ENCODE data around the gene HYAL1.
"Not testable (repeated sequence)": the region's sequence is repeated elsewhere in the genome, so short reads cannot be mapped to it uniquely, and the experiment has no call there.

The HYAL1 gene

GRCh38 chr3:50270422-50271224, 32.8 kb downstream of the HYAL1 start:
- DNase-seq = no peak

GRCh38 chr3:50269977-50270413, 33.4 kb downstream of the HYAL1 start:
- no peak for DNase-seq

DNA sequence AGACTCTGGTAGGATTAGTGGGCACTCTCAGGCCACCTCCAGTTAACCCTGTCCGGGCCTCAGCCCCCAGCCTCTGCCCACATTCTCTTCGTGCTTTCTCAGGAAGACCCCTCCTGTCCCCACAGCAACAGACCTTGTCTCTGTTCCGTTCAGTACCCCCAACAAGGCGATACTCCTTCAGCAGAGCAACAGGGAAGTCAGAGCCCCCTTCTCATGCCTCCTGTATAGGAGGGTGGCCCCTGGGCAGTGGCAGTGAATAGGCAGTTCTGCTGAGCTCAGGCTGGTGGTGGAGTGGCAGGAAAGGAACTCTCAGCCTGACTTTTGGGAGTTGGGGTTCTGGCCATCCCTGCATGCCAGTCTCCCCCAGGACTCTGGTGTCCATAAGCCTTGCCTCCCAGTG, 33.9 kb downstream of the HYAL1 start:
- no peak for DNase-seq

GRCh38 chr3:50268703-50269451, 34.5 kb downstream of the HYAL1 start, which contains the start of gene SEMA3B:
TSS of gene SEMA3B (plus strand) at chr3:50269147. CDS start at chr3:50269241, 94 bp downstream.
- no peak for DNase-seq

DNA sequence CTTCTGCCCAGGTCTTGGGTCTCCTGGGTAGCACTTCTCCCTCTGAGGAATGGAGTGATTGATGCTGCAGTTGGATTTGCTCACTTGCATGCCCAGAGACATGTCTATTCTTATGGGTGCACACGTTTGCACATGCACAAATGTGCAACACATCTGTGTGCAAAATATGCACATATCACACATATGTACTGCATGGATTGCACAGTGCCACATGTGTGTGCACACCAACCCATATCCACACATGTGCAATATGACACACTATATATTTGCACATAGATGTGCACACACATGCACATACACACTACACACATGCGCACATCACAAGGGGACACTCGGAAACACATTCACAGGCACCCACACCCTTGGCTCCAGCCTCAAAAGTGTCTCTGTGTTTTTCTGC, 35.1 kb downstream of the HYAL1 start:
- no peak for DNase-seq

- DNase-seq = peak; percentile 35
Measured at GRCh38 chr3:50267280-50267913, 36.0 kb downstream of the HYAL1 start.

DNA sequence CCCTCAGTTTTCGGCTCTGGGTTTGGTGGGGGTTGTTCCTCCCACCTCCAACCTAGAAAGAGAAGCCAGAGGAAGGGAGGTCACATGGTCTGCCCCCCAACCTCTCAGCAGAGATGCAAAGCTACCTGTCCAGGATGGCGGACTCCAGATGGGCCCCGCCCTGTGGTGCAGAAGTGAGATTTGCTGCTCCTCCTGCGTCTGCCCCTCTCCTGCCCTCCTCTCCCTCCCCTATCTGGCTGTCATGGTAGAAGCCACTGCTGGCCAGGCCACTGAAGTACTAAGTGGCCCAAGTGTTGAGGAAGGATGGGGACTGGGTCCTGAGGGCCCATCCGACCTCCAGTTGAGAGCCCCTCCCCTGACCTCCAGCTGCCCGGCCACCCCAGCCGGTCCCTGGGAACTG, 36.5 kb downstream of the HYAL1 start:
- DNase-seq = no peak

DNA sequence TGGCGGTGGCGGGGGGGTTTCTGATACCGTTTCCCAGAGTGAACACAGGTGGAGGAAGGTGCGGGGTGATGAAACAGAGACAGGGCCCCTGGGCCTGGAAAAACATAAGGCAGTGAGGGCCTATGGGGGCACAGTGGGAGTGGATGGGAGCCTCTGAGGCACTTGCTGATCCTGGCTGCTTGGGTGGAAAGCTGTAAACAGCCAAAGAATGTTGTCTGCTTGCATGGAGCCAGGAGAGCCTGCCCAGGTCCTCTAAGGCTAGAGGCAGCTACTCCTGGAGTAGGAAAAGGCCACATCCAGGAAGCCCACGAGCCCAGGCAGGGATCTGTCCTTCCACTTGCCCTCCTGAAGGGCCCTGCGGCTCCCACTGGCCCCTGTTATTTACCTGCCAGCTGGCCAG, 37.4 kb downstream of the HYAL1 start:
- no peak for DNase-seq

- no peak for DNase-seq
Measured at GRCh38 chr3:50265571-50265970, 37.8 kb downstream of the HYAL1 start.

DNA sequence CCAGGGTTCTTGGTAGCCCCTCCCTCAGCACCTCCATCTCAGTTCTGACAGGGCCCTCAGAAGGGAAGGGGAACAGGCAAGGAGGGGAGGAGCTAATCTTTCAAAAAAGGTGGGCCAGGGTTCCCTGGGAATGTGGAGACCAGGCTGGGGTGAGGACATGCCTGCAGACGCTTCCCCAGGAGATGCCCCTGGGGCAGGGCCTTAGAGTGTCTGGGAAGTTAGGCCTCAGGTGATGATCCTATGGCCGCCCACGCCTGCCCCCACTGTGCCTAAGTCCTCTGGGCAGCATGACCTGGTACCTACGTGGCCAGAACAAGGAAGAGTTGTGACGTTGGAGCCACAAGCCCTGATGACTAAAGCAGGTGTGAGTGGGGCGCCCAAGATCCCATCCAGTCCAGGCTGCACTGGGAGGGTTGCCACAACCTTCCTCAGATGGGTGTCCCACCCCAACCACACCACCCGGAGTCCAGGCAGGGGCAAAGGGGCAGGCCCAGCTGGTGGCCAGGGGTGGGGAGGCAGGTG, 38.3 kb downstream of the HYAL1 start:
- DNase-seq = no peak

DNA sequence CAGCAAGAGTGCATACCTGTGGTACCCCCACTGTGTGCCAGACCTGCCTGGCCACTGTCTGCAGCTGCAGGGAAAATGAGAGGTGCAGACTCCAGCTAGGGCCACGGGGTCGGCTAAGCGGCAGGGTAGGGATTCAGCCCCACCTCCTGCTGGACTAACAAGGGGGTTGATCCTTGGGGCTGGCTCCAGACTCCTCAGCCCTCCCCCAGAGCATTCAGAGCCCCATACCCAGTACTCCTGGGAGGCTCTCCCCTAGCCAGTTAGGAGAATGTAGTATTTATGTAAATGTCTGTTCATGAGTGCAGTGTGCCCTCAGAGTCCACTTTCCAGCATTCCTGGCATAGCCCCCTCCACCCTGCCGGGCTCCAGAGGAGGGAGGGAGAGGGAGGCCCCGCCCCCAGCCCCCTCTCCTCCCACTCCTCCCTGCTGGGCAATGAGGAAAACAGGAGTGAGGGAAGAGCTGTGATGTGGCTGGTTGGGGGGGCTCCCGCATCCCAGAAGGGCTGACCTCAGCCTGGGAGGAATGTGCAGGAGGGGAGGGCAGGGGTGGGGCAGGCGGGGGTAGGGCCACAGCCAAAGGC, 38.9 kb downstream of the HYAL1 start:
- peak; percentile 75 for DNase-seq

DNA sequence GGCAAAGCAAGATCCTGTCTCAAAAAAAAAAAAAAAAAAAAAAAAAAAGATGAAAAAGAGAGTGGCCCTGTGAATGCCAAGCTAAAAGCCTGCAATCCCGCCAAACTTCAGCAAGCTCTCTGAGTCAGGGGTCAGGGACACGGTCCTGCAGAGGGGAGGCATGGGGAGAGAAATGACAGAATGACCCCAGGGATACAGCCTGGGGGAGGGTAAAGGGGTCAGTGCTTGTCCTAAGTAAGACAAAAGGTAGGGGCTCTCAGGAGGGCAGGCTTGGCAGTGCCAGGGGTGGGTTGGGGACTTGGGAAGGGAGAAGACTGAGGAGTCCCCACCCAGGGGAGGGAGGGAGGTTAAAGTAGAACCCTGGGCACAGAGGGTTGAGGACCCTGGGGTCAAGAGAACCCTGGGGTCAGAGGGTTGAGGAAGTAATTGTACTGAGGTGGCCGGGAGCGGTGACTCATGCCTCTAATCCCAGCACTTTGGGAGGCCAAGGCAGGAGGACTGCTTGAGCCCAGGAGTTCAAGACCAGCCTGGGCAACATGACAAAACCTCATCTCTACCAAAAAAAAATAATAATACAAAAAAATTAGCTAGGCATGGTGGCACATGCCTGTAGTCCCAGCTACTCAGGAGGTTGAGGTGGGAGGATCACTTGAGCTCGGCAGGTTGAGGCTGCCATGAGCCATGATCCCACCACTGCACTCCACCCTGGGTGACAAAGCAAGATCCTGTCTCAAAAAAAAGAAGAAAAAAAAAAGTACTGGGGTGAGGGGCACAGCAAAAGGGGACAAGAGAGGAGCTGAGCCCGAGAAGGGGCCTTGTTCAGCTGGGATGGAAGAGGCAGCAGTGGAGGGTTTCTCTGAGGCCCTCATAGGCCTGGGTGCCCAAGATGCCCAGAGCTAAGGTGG, 39.6 kb downstream of the HYAL1 start:
- DNase-seq = no peak

- no peak for DNase-seq
Measured at GRCh38 chr3:50262778-50263177, 40.6 kb downstream of the HYAL1 start.

DNA sequence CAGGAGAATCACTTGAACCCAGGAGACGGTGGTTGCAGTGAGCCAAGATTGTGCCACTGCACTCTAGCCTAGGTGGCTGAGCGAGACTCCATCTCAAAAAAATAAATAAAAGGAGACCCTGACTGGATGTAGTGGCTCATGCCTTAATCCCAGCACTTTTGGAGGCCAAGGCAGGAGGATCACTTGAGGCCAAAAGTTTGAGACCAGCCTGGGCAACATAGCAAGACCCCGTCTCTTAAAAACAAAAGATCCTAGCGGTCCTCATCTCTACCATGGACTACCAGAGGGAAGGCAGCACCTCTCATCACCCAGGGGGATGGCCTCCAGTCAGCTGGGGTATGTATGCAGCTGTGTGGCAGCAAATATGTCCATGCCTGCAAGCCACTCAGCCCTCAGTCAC, 41.2 kb downstream of the HYAL1 start:
- not testable (repeated sequence) for DNase-seq

- DNase-seq = no peak
Measured at GRCh38 chr3:50261505-50261904, 41.9 kb downstream of the HYAL1 start.

DNA sequence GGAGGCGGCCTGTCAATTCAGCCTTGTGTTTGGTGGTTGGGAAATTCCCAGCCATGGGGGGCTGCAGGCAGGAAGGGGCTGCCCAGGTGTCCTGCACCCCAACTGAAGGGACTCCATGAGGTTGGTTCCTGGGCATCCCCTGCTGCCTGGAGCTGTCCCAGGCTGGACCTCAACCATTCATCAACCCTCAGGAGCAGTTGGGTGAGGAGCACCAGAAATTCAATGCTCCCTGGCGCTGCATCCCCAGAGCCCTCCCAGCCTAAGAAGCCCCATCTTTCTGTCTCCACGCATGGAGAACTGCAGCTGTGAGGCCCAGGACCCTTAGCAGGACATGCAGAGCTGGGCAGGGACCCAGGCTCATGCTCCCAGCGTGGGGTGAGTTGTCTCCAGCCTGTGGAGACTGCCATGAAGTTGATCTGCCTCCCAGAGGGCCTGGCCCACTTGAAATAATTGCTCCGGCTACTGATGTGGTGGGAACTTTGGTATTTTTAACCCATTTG, 42.4 kb downstream of the HYAL1 start:
- no peak for DNase-seq

GRCh38 chr3:50260027-50260941, 43.1 kb downstream of the HYAL1 start:
- peak; percentile 86 for DNase-seq

DNA sequence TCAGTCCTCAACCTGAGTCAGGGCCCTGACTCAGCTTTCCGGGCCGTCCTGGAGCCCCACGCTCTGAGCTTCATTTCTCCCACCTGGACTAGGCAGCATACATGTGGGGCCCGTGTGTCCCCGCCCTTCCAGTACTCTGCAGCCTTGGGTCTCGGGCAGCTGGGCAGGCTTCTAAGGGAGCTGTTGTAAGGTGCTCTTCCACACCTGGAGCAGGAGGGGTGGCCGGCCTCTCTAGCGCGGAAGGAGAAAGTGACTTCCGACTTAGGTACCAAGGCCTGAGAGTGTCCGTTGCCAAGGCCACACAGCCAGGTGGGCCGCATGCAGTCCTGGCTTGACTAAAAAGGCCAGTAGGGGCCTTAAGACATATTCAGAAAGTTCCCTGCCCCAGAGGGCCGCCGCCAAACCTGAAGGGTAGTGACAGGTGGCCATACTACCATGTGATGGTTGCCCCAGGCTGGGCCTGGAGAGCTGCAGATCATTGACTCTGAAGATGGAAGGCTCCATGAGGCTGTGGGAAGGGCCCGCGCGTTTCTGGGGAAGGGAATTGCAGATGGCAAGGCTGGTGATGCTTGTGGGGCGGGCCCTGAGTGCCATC, 43.8 kb downstream of the HYAL1 start:
- no peak for DNase-seq

DNA sequence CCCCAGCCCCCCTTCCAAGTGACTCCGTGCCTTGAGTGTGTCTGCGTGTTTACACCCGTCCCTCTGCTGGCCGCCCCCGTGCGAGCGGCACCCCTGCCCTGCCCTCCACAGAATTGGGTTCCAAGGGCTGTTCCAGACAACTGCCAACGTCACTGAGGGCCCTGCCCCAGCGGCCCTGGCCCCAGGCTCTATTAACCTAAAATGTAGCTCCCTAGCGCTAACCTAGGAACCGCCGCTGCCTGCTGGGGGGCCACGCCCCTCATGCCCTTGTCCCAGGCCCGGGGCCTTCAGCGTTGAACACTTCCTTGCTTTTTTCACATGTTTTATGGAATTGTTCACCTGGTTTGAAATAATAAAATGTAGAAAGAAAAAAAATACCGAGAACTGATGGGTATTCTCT, 44.4 kb downstream of the HYAL1 start:
- DNase-seq = no peak

DNA sequence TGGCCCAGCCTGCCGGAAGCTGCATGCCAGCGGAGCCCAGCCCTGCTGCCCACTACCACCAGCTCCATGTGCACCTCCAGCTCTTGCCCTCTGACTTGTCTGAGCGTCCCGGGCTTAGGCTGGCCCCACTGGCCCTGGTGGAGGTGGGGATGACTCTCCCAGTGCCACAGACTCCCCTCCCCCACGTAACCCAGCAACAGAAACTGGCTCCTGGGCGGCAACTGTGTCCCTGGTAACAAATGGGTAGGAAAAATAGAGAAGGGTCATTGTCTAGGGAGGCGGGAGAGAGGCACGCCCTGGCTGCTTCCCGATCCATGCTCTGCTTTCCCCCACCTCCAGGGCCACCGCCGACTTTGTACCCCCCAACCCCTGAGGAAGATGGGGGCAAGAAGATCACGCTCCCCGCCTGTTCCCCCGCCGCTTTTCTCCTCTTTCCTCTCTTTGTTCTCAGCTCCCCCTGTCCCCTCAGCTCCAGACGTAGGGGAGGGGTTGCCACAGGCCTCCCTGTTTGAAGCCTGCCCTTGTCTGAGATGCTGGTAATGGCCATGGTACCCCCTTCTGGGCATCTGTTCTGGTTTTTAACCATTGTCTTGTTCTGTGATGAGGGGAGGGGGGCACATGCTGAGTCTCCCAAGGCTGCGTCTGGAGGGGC, 45.2 kb downstream of the HYAL1 start:
- DNase-seq = no peak
